HUES48 (cell line): ENCODE data around the gene RPP25.

Experiments
- H3K27ac ChIP-seq: one replicate; pipeline ENCODE4 v1.7.0; 2013; ENCODE audit warnings: low read depth, low read length, inconsistent platforms
- H3K27me3 ChIP-seq: 2 replicates; pipeline ENCODE4 v1.6.1; 2013; ENCODE audit warnings: mild to moderate bottlenecking, low read length; ENCODE audit not compliant: control insufficient read depth, insufficient read depth
- H3K36me3 ChIP-seq: 2 replicates; pipeline ENCODE4 v1.6.1; 2013; ENCODE audit warnings: low read length; ENCODE audit not compliant: control insufficient read depth, insufficient read depth
- H3K4me1 ChIP-seq: 2 replicates; pipeline ENCODE4 v1.6.1; 2013; ENCODE audit warnings: mild to moderate bottlenecking, low read length; ENCODE audit not compliant: control insufficient read depth, insufficient read depth
- H3K4me3 ChIP-seq: 2 replicates; pipeline ENCODE4 v1.5.1; 2013; ENCODE audit warnings: mild to moderate bottlenecking, low read depth, low read length
- H3K9ac ChIP-seq: 2 replicates; pipeline ENCODE4 v1.6.1; 2013; ENCODE audit warnings: mild to moderate bottlenecking, low read depth, low read length, moderate library complexity
- H3K9me3 ChIP-seq: 2 replicates; pipeline ENCODE4 v1.6.1; 2013; ENCODE audit warnings: low read length; ENCODE audit not compliant: control insufficient read depth, insufficient read depth

RPP25 gene

DNA sequence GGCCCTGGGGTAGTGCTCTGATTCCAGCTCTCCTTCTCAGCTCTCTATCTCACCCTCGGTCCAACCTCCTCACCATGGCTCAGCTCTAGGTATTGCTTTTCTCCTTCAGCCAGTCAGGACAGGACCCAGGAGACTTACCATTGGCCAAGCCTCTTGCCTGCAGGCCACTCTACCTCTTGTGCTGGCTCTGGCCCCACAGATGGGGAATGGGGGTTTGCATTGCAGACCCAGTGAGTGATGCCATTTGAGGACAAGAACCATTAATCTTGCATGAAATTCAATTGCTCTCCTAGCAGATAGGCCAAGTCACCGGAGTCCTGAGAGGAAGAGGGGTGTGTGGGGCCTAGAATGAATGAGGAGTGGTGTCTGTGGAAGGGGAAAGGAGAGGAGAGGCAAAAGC lies 6.1 kb upstream of the RPP25 start:
- H3K27me3 ChIP-seq: peaks cover 37% of the 10 kb centered on the region
- no peak overlapping the region for H3K9ac ChIP-seq
- no peak overlapping the region for H3K4me3 ChIP-seq
- H3K4me1 ChIP-seq: peaks cover 10% of the 10 kb centered on the region
- no peaks in the 10 kb centered on the region for H3K36me3 ChIP-seq
- H3K27ac ChIP-seq: no peak overlapping the region
- H3K9me3 ChIP-seq: no peaks in the 10 kb centered on the region

GRCh38 chr15:74962219-74962618 lies 5.6 kb upstream of the RPP25 start:
- H3K27ac ChIP-seq: no peak overlapping the region
- peaks cover 42% of the 10 kb centered on the region for H3K27me3 ChIP-seq
- H3K4me3 ChIP-seq: no peak overlapping the region
- H3K9ac ChIP-seq: no peak overlapping the region
- H3K4me1 ChIP-seq: peaks cover 10% of the 10 kb centered on the region
- H3K9me3 ChIP-seq: no peaks in the 10 kb centered on the region
- no peaks in the 10 kb centered on the region for H3K36me3 ChIP-seq

DNA sequence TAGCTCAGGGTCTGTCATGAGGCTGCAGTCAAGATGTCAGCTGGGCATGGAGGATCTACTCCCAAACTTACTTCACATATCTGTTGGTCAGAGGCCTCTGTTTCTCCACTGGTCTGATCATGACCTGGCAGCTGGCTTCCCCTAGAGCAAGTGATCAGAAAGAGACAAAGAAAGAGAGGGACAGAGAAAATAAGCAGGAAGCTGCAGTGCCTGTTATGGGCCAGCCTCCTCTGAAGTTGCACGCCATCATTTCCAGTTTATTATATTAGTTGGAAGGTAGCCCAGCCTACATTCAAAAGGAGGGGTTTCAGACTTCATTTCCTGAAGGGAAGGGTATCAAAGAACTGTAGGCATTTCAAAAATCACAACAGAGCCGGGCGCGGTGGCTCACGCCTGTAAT lies 5.0 kb upstream of the RPP25 start:
- Histone ChIP-seq H3K9me3 (no peaks in the 10 kb centered on the region), H3K4me1 (peaks cover 10% of the 10 kb centered on the region), H3K27me3 (peaks cover 42% of the 10 kb centered on the region), H3K36me3 (no peaks in the 10 kb centered on the region), H3K4me3 (no peak overlapping the region), H3K27ac (no peak overlapping the region), H3K9ac (no peak overlapping the region)

DNA sequence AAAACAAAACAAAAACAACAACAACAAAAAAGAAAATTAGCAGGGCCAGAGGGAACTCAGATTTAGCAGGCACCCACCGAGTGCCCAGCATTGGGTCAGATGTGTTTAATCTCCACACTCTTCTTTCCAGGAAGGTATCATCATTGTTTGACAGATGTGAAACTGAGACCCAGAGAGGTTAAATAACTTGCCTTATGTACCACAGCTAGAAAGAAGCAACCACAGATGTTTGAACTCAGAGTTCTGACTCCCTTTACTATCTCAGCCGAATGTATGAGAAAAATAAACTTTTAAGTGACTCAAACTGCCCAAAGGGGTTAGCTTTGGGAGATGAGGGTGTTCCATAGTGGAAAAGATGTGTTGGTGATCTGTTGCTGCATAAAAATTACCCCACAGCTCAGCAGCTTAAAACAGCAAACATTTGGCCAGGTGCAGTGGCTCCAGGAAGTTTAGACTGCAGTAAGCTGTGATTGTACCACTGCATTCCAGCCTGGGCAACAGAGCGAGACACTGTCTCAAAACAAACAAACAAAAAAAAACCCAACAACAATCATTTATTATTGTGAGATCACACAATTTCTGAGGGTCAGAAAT lies 4.5 kb upstream of the RPP25 start:
- no peak overlapping the region for H3K27ac ChIP-seq
- peaks cover 10% of the 10 kb centered on the region for H3K4me1 ChIP-seq
- no peak overlapping the region for H3K9ac ChIP-seq
- no peaks in the 10 kb centered on the region for H3K36me3 ChIP-seq
- no peak overlapping the region for H3K4me3 ChIP-seq
- H3K9me3 ChIP-seq: no peaks in the 10 kb centered on the region
- peaks cover 45% of the 10 kb centered on the region for H3K27me3 ChIP-seq

DNA sequence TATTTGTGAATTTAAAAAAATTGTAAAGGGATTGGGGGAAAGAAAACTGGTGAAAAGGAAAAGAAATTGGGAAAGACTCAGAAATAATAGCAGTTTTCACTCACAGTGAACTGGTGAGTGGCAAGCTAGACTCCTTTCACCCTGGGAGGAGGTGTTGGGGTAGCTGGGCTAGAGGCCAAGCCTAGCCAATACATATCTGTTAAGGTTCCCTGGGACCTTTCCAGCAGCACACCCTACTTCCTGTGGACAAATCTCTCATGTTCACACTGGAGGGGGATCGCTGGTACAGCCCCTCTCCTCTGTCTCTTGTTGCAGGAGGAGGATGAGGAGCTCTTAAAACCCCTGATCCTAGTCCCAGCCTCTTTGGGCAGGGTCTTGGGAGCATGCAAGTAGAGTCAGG lies 3.7 kb upstream of the RPP25 start:
- H3K4me1 ChIP-seq: peaks cover 14% of the 10 kb centered on the region
- H3K9ac ChIP-seq: no peak overlapping the region
- peaks cover 53% of the 10 kb centered on the region for H3K27me3 ChIP-seq
- H3K4me3 ChIP-seq: no peak overlapping the region
- H3K9me3 ChIP-seq: no peaks in the 10 kb centered on the region
- H3K27ac ChIP-seq: no peak overlapping the region
- H3K36me3 ChIP-seq: no peaks in the 10 kb centered on the region

- no peaks in the 10 kb centered on the region for H3K36me3 ChIP-seq
- H3K4me1 ChIP-seq: peaks cover 21% of the 10 kb centered on the region
- no peak overlapping the region for H3K27ac ChIP-seq
- peaks cover 57% of the 10 kb centered on the region for H3K27me3 ChIP-seq
- H3K9ac ChIP-seq: no peak overlapping the region
- peak overlapping the region; percentile 77 for H3K4me3 ChIP-seq
- no peaks in the 10 kb centered on the region for H3K9me3 ChIP-seq
Measured at GRCh38 chr15:74959586-74959939, 3.0 kb upstream of the RPP25 start.

DNA sequence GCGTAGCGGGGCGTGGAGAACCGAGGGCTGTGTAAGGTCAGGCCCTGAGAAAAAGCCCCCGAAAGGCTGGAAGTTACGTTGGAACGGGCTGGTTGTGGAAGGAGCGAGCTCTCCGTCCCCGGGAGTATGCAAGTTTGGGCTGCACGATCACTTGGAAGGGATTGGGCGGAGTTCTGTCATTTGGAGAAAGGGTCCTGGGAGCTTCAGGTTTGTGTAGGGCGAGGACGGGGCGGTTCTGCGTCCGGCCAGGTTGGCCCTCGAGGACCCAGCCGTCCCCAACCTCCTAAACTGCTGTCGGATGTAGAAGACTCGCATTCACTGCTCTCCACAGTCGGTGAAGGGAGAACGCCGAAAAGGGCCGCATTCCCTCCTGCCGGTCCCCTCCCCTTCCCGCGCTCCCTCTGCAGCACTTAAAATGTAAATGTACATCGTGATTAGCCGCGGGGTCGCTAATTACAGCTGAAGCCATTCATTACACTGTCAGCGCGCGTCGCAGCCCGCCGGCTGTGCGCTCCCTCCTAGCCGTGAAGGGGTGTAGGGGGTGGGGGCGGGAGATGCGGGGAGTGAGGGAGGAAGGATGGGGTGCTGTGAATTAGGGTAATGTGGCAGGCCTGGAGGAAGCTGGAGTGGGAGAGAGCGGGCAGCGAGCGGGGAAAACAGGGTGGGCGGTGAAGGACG lies 2.5 kb upstream of the RPP25 start:
- H3K27ac ChIP-seq: no peak overlapping the region
- H3K4me3 ChIP-seq: peak overlapping the region; percentile 77
- no peaks in the 10 kb centered on the region for H3K9me3 ChIP-seq
- peaks cover 57% of the 10 kb centered on the region for H3K27me3 ChIP-seq
- H3K36me3 ChIP-seq: no peaks in the 10 kb centered on the region
- H3K4me1 ChIP-seq: peaks cover 22% of the 10 kb centered on the region
- no peak overlapping the region for H3K9ac ChIP-seq

DNA sequence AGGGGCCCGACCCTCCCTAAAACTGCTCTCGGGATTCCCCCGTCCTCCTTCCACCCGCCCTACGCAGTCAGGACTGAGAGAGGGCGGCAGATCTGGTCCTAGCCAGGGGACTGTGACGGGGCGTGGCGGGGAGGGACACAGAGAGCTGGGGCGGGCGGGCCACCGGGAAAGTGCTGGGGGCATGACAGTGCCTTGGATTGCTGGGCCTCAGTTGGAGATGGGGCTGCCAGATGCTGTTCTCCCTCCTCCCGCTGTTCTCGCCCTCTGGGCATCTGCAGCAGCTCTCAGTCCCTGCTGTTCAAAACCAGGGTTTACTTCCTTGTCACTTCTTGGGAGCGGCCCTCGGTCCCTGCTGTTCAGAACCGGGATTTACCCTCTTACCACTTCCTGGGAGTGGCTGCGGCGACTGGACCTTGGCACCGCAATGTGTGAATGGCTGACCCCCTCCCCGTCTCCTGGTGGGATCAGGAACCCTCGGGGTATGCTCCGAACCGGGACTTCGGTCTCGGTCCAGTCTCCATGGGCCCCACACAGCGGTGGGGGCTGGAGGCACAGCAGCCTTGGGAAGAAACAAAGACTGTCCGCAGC lies 1.8 kb upstream of the RPP25 start:
- H3K4me1 ChIP-seq: peaks cover 22% of the 10 kb centered on the region
- H3K9me3 ChIP-seq: no peaks in the 10 kb centered on the region
- H3K36me3 ChIP-seq: no peaks in the 10 kb centered on the region
- no peak overlapping the region for H3K27ac ChIP-seq
- peaks cover 57% of the 10 kb centered on the region for H3K27me3 ChIP-seq
- peak overlapping the region; percentile 77 for H3K4me3 ChIP-seq
- H3K9ac ChIP-seq: no peak overlapping the region

- Histone ChIP-seq H3K9me3 (no peaks in the 10 kb centered on the region), H3K4me3 (peak overlapping the region; percentile 77), H3K4me1 (peaks cover 22% of the 10 kb centered on the region; the same call in 1 of the 2 replicates), H3K27me3 (peaks cover 50% of the 10 kb centered on the region), H3K36me3 (no peaks in the 10 kb centered on the region), H3K9ac (peak overlapping the region; percentile 30; the same call in 1 of the 2 replicates), H3K27ac (no peak overlapping the region)
Measured at GRCh38 chr15:74957476-74958035, 984 bp upstream of the RPP25 start.

GRCh38 chr15:74955796-74956647 lies 550 bp downstream of the RPP25 start:
- H3K4me3 ChIP-seq: peak overlapping the region; percentile 77
- H3K9me3 ChIP-seq: no peaks in the 10 kb centered on the region
- H3K4me1 ChIP-seq: peaks cover 23% of the 10 kb centered on the region
- peak overlapping the region; percentile 62; the same call in 1 of the 2 replicates for H3K9ac ChIP-seq
- no peaks in the 10 kb centered on the region for H3K36me3 ChIP-seq
- H3K27ac ChIP-seq: peak overlapping the region; percentile 77
- H3K27me3 ChIP-seq: peaks cover 49% of the 10 kb centered on the region
